Choroid plexus epithelial cell (primary cell): Measurements from ENCODE around the gene B4GALT1.

Experiments used
- DNase-seq: peaks from one replicate; pipeline ENCODE4 v3.0.0-alpha.2; 2010; ENCODE audit warnings: low read depth
- H3K4me3 ChIP-seq: 2 replicates; pipeline ENCODE4 v1.5.1; 2011; ENCODE audit warnings: low read depth, mild to moderate bottlenecking, control low read depth, low read length, moderate library complexity
- CTCF ChIP-seq: conservative IDR thresholded peaks from 2 replicates; pipeline ENCODE4 v1.5.1; 2011; ENCODE audit warnings: low read depth, mild to moderate bottlenecking, control low read depth, inconsistent platforms, low read length, moderate library complexity

The B4GALT1 gene

GRCh38 chr9:33159777-33160127 is 7.4 kb downstream of the B4GALT1 start:
- peak; percentile 86 for DNase-seq

GRCh38 chr9:33158843-33159776 is 8.0 kb downstream of the B4GALT1 start:
- no peak for TF ChIP-seq CTCF
- DNase-seq: peak; percentile 78
- H3K4me3 ChIP-seq: no peak overlapping the region

More at GRCh38 chr9:33159777-33160127, 7.4 kb downstream of the B4GALT1 start:
- no peak for TF ChIP-seq CTCF
- H3K4me3 ChIP-seq: no peak overlapping the region

- H3K4me3 ChIP-seq: no peak overlapping the region
- DNase-seq: peak; percentile 19
- no peak for TF ChIP-seq CTCF
These were observed 8.9 kb downstream of the B4GALT1 start for GRCh38 chr9:33157960-33158842.

GRCh38 chr9:33155393-33155792 is 11.7 kb downstream of the B4GALT1 start:
- TF ChIP-seq CTCF: no peak
- no peak overlapping the region for H3K4me3 ChIP-seq
- DNase-seq: no peak

- H3K4me3 ChIP-seq: no peak overlapping the region
- DNase-seq: no peak
- no peak for TF ChIP-seq CTCF
These were observed 12.8 kb downstream of the B4GALT1 start for GRCh38 chr9:33154371-33154770.

- no peak for DNase-seq
- H3K4me3 ChIP-seq: no peak overlapping the region
- no peak for TF ChIP-seq CTCF
These were observed 13.5 kb downstream of the B4GALT1 start for GRCh38 chr9:33153666-33154065.
